IMR-90 (cell line): ENCODE data around the gene PDCD6IP. TPM values are rescaled to one million over a fixed set of nuclear protein-coding genes. Genes with fewer than 3 reads are reported as not detected.

ENCODE experiments used
- ATAC-seq: fragments of 200-7000 bp; cut with Tn5 transposase; 2 replicates; pipeline ENCODE4 v1.9.1; 2020; ENCODE audit warnings: low read depth, mild to moderate bottlenecking, moderate library complexity
- BruUV-seq: library from RNA; stranded (reverse); fragments of 400-500 nt; replicated peaks from 2 replicates; lab custom pipeline; 2021; lab: Mats Ljungman, UMichigan
- CTCF ChIA-PET: fragments of 300-600 bp; formaldehyde crosslinking; extraction: SDS; loops from one replicate; lab custom pipeline; 2021; ENCODE audit warnings: antibody characterized with exemption; lab: Yijun Ruan, JAX
- POLR2A ChIA-PET: fragments of 300-600 bp; sonication (Branson Sonifier 250); formaldehyde crosslinking; loops from one replicate; lab custom pipeline; 2022; ENCODE audit warnings: antibody characterized with exemption; ENCODE audit not compliant: unreplicated experiment; lab: Charles Lee
- DNase-seq: peaks from one replicate; pipeline ENCODE4 v3.0.0; 2013
- H2AFZ ChIP-seq: replicated peaks from 2 replicates; pipeline ENCODE3; 2013; ENCODE audit warnings: low read length, mild to moderate bottlenecking; ENCODE audit not compliant: poor library complexity
- H2AK5ac ChIP-seq: 2 replicates; pipeline ENCODE4 v1.6.1; 2013; ENCODE audit warnings: low read depth, low read length, inconsistent platforms
- H2AK9ac ChIP-seq: replicated peaks from 2 replicates; pipeline ENCODE3; 2013; ENCODE audit warnings: mild to moderate bottlenecking, low read depth, low read length, moderate library complexity; ENCODE audit not compliant: poor library complexity
- H2BK120ac ChIP-seq: 2 replicates; pipeline ENCODE4 v1.6.1; 2013; ENCODE audit warnings: low read depth, low read length, inconsistent platforms
- H2BK15ac ChIP-seq: 3 replicates; pipeline ENCODE4 v1.6.1; 2013; ENCODE audit warnings: low read depth, low read length, inconsistent platforms
- H2BK20ac ChIP-seq: 2 replicates; pipeline ENCODE4 v1.6.1; 2013; ENCODE audit warnings: low read depth, mild to moderate bottlenecking, inconsistent platforms, low read length, moderate library complexity
- H2BK5ac ChIP-seq: 2 replicates; pipeline ENCODE4 v1.6.1; 2013; ENCODE audit warnings: mild to moderate bottlenecking, low read depth, low read length, inconsistent platforms; ENCODE audit not compliant: poor library complexity, severe bottlenecking
- H3K14ac ChIP-seq: replicated peaks from 2 replicates; pipeline ENCODE4 v1.6.1; 2013; ENCODE audit warnings: low read depth, low read length, inconsistent platforms
- H3K18ac ChIP-seq: 2 replicates; pipeline ENCODE4 v1.6.1; 2013; ENCODE audit warnings: low read depth, low read length, control low read depth
- H3K23ac ChIP-seq: 2 replicates; pipeline ENCODE4 v1.6.1; 2013; ENCODE audit warnings: low read depth, low read length, inconsistent platforms
- H3K27ac ChIP-seq: 2 replicates; pipeline ENCODE4 v1.5.1; 2013; ENCODE audit warnings: mild to moderate bottlenecking, control low read depth, low read length; ENCODE audit not compliant: insufficient read depth
- H3K27me3 ChIP-seq: 2 replicates; pipeline ENCODE4 v1.6.1; 2013; ENCODE audit warnings: low read length; ENCODE audit not compliant: control insufficient read depth, insufficient read depth
- H3K36me3 ChIP-seq: 2 replicates; pipeline ENCODE4 v1.6.1; 2013; ENCODE audit warnings: low read length, mixed read lengths; ENCODE audit not compliant: control insufficient read depth, insufficient read depth
- H3K4ac ChIP-seq: 2 replicates; pipeline ENCODE4 v1.6.1; 2013; ENCODE audit warnings: low read depth, low read length, inconsistent platforms
- H3K4me1 ChIP-seq: 2 replicates; pipeline ENCODE4 v1.6.1; 2013; ENCODE audit warnings: low read length, mixed read lengths; ENCODE audit not compliant: control insufficient read depth, insufficient read depth
- H3K4me2 ChIP-seq: 2 replicates; pipeline ENCODE4 v1.6.1; 2013; ENCODE audit warnings: low read depth, mild to moderate bottlenecking, control low read depth, low read length, moderate library complexity
- H3K4me3 ChIP-seq: 2 replicates; pipeline ENCODE4 v1.5.1; 2013; ENCODE audit warnings: low read depth, mild to moderate bottlenecking, control low read depth, low read length, moderate library complexity; ENCODE audit not compliant: insufficient read depth
- H3K56ac ChIP-seq: 2 replicates; pipeline ENCODE4 v1.6.1; 2013; ENCODE audit warnings: low read length, inconsistent platforms; ENCODE audit not compliant: insufficient read depth; ENCODE audit errors: extremely low read depth
- H3K79me1 ChIP-seq, 2 experiments: 2 replicates each; pipeline ENCODE4 v1.6.1; 2013; ENCODE audit warnings: low read length in 2 of 2, inconsistent platforms in 1 of 2, low read depth in 1 of 2
- H3K9ac ChIP-seq: 2 replicates; pipeline ENCODE4 v1.6.1; 2013; ENCODE audit warnings: low read depth, low read length, control low read depth
- H3K9me1 ChIP-seq: 2 replicates; pipeline ENCODE4 v1.6.1; 2013; ENCODE audit warnings: low read length, inconsistent platforms; ENCODE audit not compliant: insufficient read depth
- H3K9me3 ChIP-seq: 2 replicates; pipeline ENCODE4 v1.6.1; 2013; ENCODE audit warnings: low read length; ENCODE audit not compliant: control insufficient read depth, insufficient read depth
- H4K20me1 ChIP-seq: 2 replicates; pipeline ENCODE4 v1.6.1; 2013; ENCODE audit warnings: low read length, inconsistent platforms; ENCODE audit not compliant: insufficient read depth
- H4K5ac ChIP-seq: 2 replicates; pipeline ENCODE4 v1.6.1; 2013; ENCODE audit warnings: mild to moderate bottlenecking, low read depth, low read length, control low read depth
- H4K8ac ChIP-seq, 2 experiments: 2 replicates each; pipeline ENCODE4 v1.6.1; 2013; ENCODE audit warnings: low read depth in 2 of 2, low read length in 2 of 2, control low read depth in 1 of 2, inconsistent platforms in 1 of 2
- H4K91ac ChIP-seq: 2 replicates; pipeline ENCODE4 v1.6.1; 2013; ENCODE audit warnings: low read depth, low read length, inconsistent platforms; ENCODE audit not compliant: insufficient read depth
- CEBPB ChIP-seq: IDR thresholded peaks from 2 replicates; pipeline ENCODE4 v1.6.1; 2012; ENCODE audit warnings: low read depth, low read length, improper control_type of control experiment
- CHD1 ChIP-seq: IDR thresholded peaks from 2 replicates; pipeline ENCODE4 v1.6.1; 2012; ENCODE audit warnings: low read depth, low read length, improper control_type of control experiment
- FOS ChIP-seq: fragments of 150-350 bp; IDR thresholded peaks from 2 replicates; pipeline ENCODE4 v1.6.1; 2016; ENCODE audit warnings: low read depth, low read length
- MAFK ChIP-seq: IDR thresholded peaks from 2 replicates; pipeline ENCODE4 v1.6.1; 2012; ENCODE audit warnings: low read depth, low read length, improper control_type of control experiment
- MAZ ChIP-seq: IDR thresholded peaks from 2 replicates; pipeline ENCODE4 v1.6.1; 2012; ENCODE audit warnings: low read depth, mild to moderate bottlenecking, low read length, improper control_type of control experiment, moderate library complexity, borderline replicate concordance
- MXI1 ChIP-seq: IDR thresholded peaks from 2 replicates; pipeline ENCODE4 v1.6.1; 2012; ENCODE audit warnings: low read depth, mild to moderate bottlenecking, low read length, moderate library complexity, borderline replicate concordance
- NFE2L2 ChIP-seq: fragments of 150-350 bp; IDR thresholded peaks from 2 replicates; pipeline ENCODE4 v1.6.1; 2016; ENCODE audit warnings: low read depth, mild to moderate bottlenecking, low read length
- POLR2A ChIP-seq: IDR thresholded peaks from 2 replicates; pipeline ENCODE4 v1.6.1; 2012; ENCODE audit warnings: mild to moderate bottlenecking, low read depth, low read length
- RAD21 ChIP-seq: IDR thresholded peaks from 2 replicates; pipeline ENCODE4 v1.6.1; 2012; ENCODE audit warnings: low read length, improper control_type of control experiment
- RFX5 ChIP-seq: IDR thresholded peaks from 2 replicates; pipeline ENCODE4 v1.8.0; 2012; ENCODE audit warnings: low read depth, mild to moderate bottlenecking, low read length, moderate library complexity
- USF2 ChIP-seq: fragments of 150-350 bp; IDR thresholded peaks from 2 replicates; pipeline ENCODE4 v1.6.1; 2017; ENCODE audit warnings: mild to moderate bottlenecking, antibody characterized with exemption, low read length, low read depth
- WGBS, 2 experiments: methylation state at CpG; one replicate each; pipeline versions ENCODE4 v1.1.5 to v1.1.7; 2013; ENCODE audit warnings: missing lambda C conversion rate in 2 of 2; ENCODE audit not compliant: insufficient read length in 1 of 2; ENCODE audit errors: extremely low coverage in 2 of 2; 5-methylcytosine and 5-hydroxymethylcytosine counted together
- dilution Hi-C: fragments of 300-500 bp; cut with HindIII; formaldehyde crosslinking; loops from one replicate; pipeline ENCODE4 v1.14.3; 2018; ENCODE audit warnings: low sequenced_read_pairs; ENCODE audit not compliant: unreplicated experiment
- in situ Hi-C: fragments of 300-500 bp; cut with MboI; formaldehyde crosslinking; loops from 3 replicates; pipeline ENCODE4 v1.14.3; 2019; ENCODE audit warnings: low sequenced_read_pairs, inconsistent platforms, mixed read lengths
- intact Hi-C: fragments of 100-400 bp; cut with micrococcal nuclease; formaldehyde crosslinking; loops from 2 replicates; pipeline ENCODE4 v1.10.0; 2022
- polyA plus RNA-seq, 3 experiments: library from polyadenylated mRNA; depleted of rRNA; stranded (reverse); fragments of >200 nt; gene quantifications; 2 replicates each; pipeline ENCODE4 v1.2.3, GENCODE V29; 2012; ENCODE audit warnings: low replicate concordance in 1 of 3
- total RNA-seq: library from RNA; depleted of rRNA; stranded (reverse); fragments of >200 nt; gene quantifications from 2 replicates; pipeline ENCODE4 v1.2.3, GENCODE V29; 2012

The PDCD6IP gene
- total and polyA plus RNA-seq, 2 of the 4 experiments (the other 2 are of a cell fraction): 68.1 to 78.3 TPM

GRCh38 chr3:33881156-33882064, 83.0 kb downstream of the PDCD6IP start (continued):
- TF ChIP-seq NFE2L2 (no peak), MAFK (no peak)

- TF ChIP-seq FOS: no peak
- TF ChIP-seq USF2: no peak
- TF ChIP-seq CEBPB: no peak
- no peak for TF ChIP-seq MXI1
- no peak for TF ChIP-seq CHD1
- no peak for TF ChIP-seq POLR2A
- no peak for TF ChIP-seq RFX5
- no peak for TF ChIP-seq NFE2L2
- no peak for TF ChIP-seq RAD21
- TF ChIP-seq MAZ: no peak
- in situ Hi-C loops: no loop called here
Observed at GRCh38 chr3:33882296-33882695, 83.9 kb downstream of the PDCD6IP start.

More at GRCh38 chr3:33882296-33882695, 83.9 kb downstream of the PDCD6IP start:
- Histone ChIP-seq H3K18ac (no peak overlapping the region), H2BK120ac (no peak overlapping the region), H2BK15ac (no peak overlapping the region), H3K4me1 (peaks cover 3% of the 10 kb centered on the region; the same call in 1 of the 2 replicates), H2AFZ (no peak overlapping the region), H4K8ac (no peak overlapping the region), H4K20me1 (no peaks in the 10 kb centered on the region), H3K27ac (no peak overlapping the region), H3K27me3 (no peaks in the 10 kb centered on the region), H2AK9ac (no peak overlapping the region), H3K4me3 (no peak overlapping the region), H3K9ac (no peak overlapping the region), H3K79me1 (no peaks in the 10 kb centered on the region), H3K9me1 (no peaks in the 10 kb centered on the region), H2BK5ac (no peak overlapping the region), H3K4me2 (no peak overlapping the region), H3K23ac (no peak overlapping the region), H3K36me3 (no peaks in the 10 kb centered on the region), H3K9me3 (no peaks in the 10 kb centered on the region), H4K91ac (no peak overlapping the region), H2AK5ac (no peak overlapping the region), H2BK20ac (no peak overlapping the region), H3K4ac (no peak overlapping the region), H3K56ac (no peak overlapping the region), H4K5ac (no peak overlapping the region), H3K14ac (no peak overlapping the region)
- dilution Hi-C loops (no loop called here), intact Hi-C loops (loop anchor here (5.0 kb wide), 2 partner anchors 100 to 380 kb away; no protein-coding TSS in a partner anchor)
- WGBS, 2 experiments: 70% methylated on average over 3 of the region's 6 CpGs; no CpG with 5 or more reads in 1 of the 2 experiments
- BruUV-seq: no TSS peak
- no peak for ATAC-seq
- ChIA-PET POLR2A (no interaction called here), CTCF (interaction anchor here (1.6 kb wide), 1 partner anchor 33 kb away, joined by 6 read pairs; no protein-coding TSS in a partner anchor)
- DNase-seq: no peak
